H1 (cell line): Measurements from ENCODE around the gene INTU.

Source experiments
- ASH2L ChIP-seq: fragments of 200-600, 300-600 bp; sonication (generic); IDR thresholded peaks from one replicate; pipeline ENCODE4 v1.7.1; 2017; ENCODE audit warnings: low read length
- CEBPB ChIP-seq: IDR thresholded peaks from 2 replicates; pipeline ENCODE4 v1.6.1; 2012; ENCODE audit warnings: low read depth, low read length
- CHD1 ChIP-seq: IDR thresholded peaks from 2 replicates; pipeline ENCODE4 v1.6.1; 2012; ENCODE audit warnings: low read depth, low read length, improper control_type of control experiment
- CHD2 ChIP-seq: IDR thresholded peaks from 2 replicates; pipeline ENCODE4 v1.6.1; 2012; ENCODE audit warnings: low read length, improper control_type of control experiment
- CTCF ChIP-seq, 3 experiments: IDR thresholded peaks; 1 replicate in 2 of 3; 2 replicates in 1 of 3; pipeline versions ENCODE4 v1.5.1 to v1.6.1; 2011; ENCODE audit warnings: low read length in 3 of 3, mild to moderate bottlenecking in 3 of 3, inconsistent platforms in 2 of 3, low read depth in 1 of 3, moderate library complexity in 1 of 3; ENCODE audit not compliant: insufficient read depth in 1 of 3; ENCODE audit errors: control extremely low read depth in 1 of 3
- EGR1 ChIP-seq: IDR thresholded peaks from 2 replicates; pipeline ENCODE4 v1.6.1; 2011; ENCODE audit warnings: low read depth, low read length, borderline replicate concordance
- EP300 ChIP-seq, 2 experiments: IDR thresholded peaks; 1 replicate in 1 of 2; 2 replicates in 1 of 2; pipeline ENCODE4 v1.6.1; 2011 to 2012; ENCODE audit warnings: low read depth in 2 of 2, low read length in 2 of 2, mild to moderate bottlenecking in 2 of 2, borderline replicate concordance in 1 of 2, inconsistent platforms in 1 of 2, moderate library complexity in 1 of 2
- FOSL1 ChIP-seq: IDR thresholded peaks from 2 replicates; pipeline ENCODE4 v1.6.1; 2011; ENCODE audit warnings: mild to moderate bottlenecking, low read depth, low read length, moderate library complexity; ENCODE audit not compliant: insufficient read depth
- HDAC6 ChIP-seq: IDR thresholded peaks from one replicate; pipeline ENCODE4 v1.7.1; 2012; ENCODE audit warnings: low read depth, mild to moderate bottlenecking, inconsistent platforms, low read length, moderate library complexity
- MAX ChIP-seq: IDR thresholded peaks from 2 replicates; pipeline ENCODE4 v1.6.1; 2012; ENCODE audit warnings: inconsistent platforms
- POLR2A ChIP-seq, 2 experiments: IDR thresholded peaks; 1 replicate in 1 of 2; 2 replicates in 1 of 2; pipeline ENCODE4 v1.6.1; 2011; ENCODE audit warnings: low read depth in 2 of 2, low read length in 2 of 2, mild to moderate bottlenecking in 2 of 2; ENCODE audit errors: control extremely low read depth in 1 of 2
- POLR2AphosphoS5 ChIP-seq: IDR thresholded peaks from 2 replicates; pipeline ENCODE4 v1.6.1; 2011; ENCODE audit warnings: low read depth, low read length
- RAD21 ChIP-seq, 2 experiments: IDR thresholded peaks in 1 of 2; conservative IDR thresholded peaks in 1 of 2; 2 replicates each; pipeline ENCODE4 v1.6.1; 2011; ENCODE audit warnings: low read depth in 2 of 2, low read length in 2 of 2, improper control_type of control experiment in 1 of 2, inconsistent platforms in 1 of 2, mild to moderate bottlenecking in 1 of 2, moderate library complexity in 1 of 2
- TAF1 ChIP-seq: IDR thresholded peaks from 2 replicates; pipeline ENCODE4 v1.6.1; 2011; ENCODE audit warnings: mild to moderate bottlenecking, low read depth, low read length

GRCh38 chr4:127747883-127748282 is 115.1 kb downstream of the INTU start:
- TF ChIP-seq FOSL1, result no peak
- no peak for TF ChIP-seq TAF1
- TF ChIP-seq EP300 (IDR thresholded peaks at IDR 0.05; ENCODE audit: borderline replicate concordance in 1 of 2, low read depth in 2 of 2, low read length in 2 of 2), result no peak
- no peak for TF ChIP-seq EGR1
- no peak for TF ChIP-seq MAX
- TF ChIP-seq POLR2AphosphoS5, result no peak
- TF ChIP-seq HDAC6, result no peak
- TF ChIP-seq CTCF (IDR thresholded peaks at IDR 0.05; ENCODE audit: control extremely low read depth in 1 of 3, insufficient read depth in 1 of 3, low read depth in 1 of 3, low read length in 3 of 3), result no peak
- no peak for TF ChIP-seq RAD21 (IDR thresholded peaks at IDR 0.05 in 1 of 2, conservative IDR thresholded peaks at IDR 0.05 in 1 of 2; ENCODE audit: low read depth in 2 of 2, low read length in 2 of 2)
- no peak for TF ChIP-seq CHD2
- no peak for TF ChIP-seq POLR2A (IDR thresholded peaks at IDR 0.05; ENCODE audit: control extremely low read depth in 1 of 2, low read depth in 2 of 2, low read length in 2 of 2)
- no peak for TF ChIP-seq CHD1
- no peak for TF ChIP-seq ASH2L
- no peak for TF ChIP-seq CEBPB
